Calu3 (cell line): Measurements from ENCODE around the gene ABCF3. TPM values are rescaled to one million over a fixed set of nuclear protein-coding genes. Genes with fewer than 3 reads are reported as not detected.

ENCODE experiments used
- BruUV-seq: library from RNA; stranded (reverse); fragments of 400-500 nt; replicated peaks from 2 replicates; lab custom pipeline; 2021; lab: Mats Ljungman, UMichigan
- CTCF ChIA-PET: fragments of 300-600 bp; sonication (Branson Sonifier 250); formaldehyde crosslinking; loops from one replicate; lab custom pipeline; 2022; ENCODE audit warnings: antibody characterized with exemption; lab: Charles Lee
- DNase-seq: peaks from one replicate; pipeline ENCODE4 v3.0.0; 2022
- H3K27ac Mint-ChIP-seq: one replicate; pipeline ENCODE4 v1.8.0; 2022; ENCODE audit warnings: mixed read lengths; ENCODE audit not compliant: unreplicated experiment
- H3K27me3 Mint-ChIP-seq: one replicate; pipeline ENCODE4 v1.8.0; 2022; ENCODE audit warnings: mixed read lengths; ENCODE audit not compliant: unreplicated experiment
- H3K36me3 Mint-ChIP-seq: one replicate; pipeline ENCODE4 v1.8.0; 2022; ENCODE audit warnings: mild to moderate bottlenecking, moderate library complexity, mixed read lengths; ENCODE audit not compliant: insufficient read depth, unreplicated experiment
- H3K4me1 Mint-ChIP-seq: one replicate; pipeline ENCODE4 v1.8.0; 2022; ENCODE audit warnings: mild to moderate bottlenecking, low read depth, mixed read lengths; ENCODE audit not compliant: unreplicated experiment
- H3K4me3 Mint-ChIP-seq: one replicate; pipeline ENCODE4 v1.8.0; 2022; ENCODE audit warnings: mild to moderate bottlenecking, low read depth, moderate library complexity, mixed read lengths; ENCODE audit not compliant: unreplicated experiment
- H3K9me3 Mint-ChIP-seq: one replicate; pipeline ENCODE4 v1.8.0; 2022; ENCODE audit warnings: low read depth, mixed read lengths; ENCODE audit not compliant: unreplicated experiment
- intact Hi-C: fragments of 100-400 bp; cut with micrococcal nuclease; formaldehyde crosslinking; loops from one replicate; pipeline ENCODE4 v1.10.0; 2022; ENCODE audit not compliant: unreplicated experiment
- total RNA-seq: library from RNA; stranded (reverse); gene quantifications from 2 replicates; pipeline ENCODE4 v1.2.3, GENCODE V29; 2022
- TF ChIP-seq, protein P1 (sequence below): fragments of 200-600 bp; IDR thresholded peaks from one replicate; pipeline ENCODE4 v1.8.0; 2022; ENCODE audit warnings: antibody characterized with exemption; ENCODE audit not compliant: unreplicated experiment

Gene ABCF3
- total RNA-seq, 1 experiment from 2014 or later = 116 TPM

DNA sequence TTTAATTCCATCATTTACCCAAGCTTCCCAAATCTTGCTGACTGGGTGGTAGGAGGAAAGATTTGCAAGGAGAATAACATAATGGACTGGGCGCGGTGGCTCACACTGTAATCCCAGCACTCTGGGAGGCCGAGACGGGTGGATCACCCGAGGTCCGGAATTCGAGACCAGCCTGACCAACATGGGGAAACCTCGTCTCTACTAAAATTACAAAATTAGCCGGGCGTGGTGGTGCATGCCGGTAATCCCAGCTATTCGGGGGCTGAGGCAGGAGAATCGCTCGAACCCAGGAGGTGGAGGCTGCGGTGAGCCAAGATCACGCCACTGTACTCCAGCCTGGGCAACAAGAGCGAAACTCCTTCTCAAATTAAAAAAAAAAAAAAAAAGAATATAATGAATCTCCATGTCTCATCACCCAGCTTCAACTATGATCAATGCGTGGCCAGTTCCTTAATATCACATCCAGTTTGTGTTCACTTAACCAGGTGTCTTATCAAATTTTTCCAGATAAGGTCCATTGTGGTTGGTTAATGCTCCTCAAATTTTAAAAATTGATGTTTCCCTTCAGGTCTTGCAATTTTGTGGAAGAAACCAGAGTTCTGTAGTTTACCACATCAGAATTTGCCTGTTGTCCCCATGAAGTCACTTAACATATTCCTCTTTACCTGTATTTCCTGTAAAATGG lies 1.3 kb upstream of the ABCF3 start:
- Mint-ChIP-seq H3K4me1 (peaks cover 27% of the 10 kb centered on the region), H3K9me3 (no peaks in the 10 kb centered on the region), H3K36me3 (peaks cover 73% of the 10 kb centered on the region), H3K27me3 (no peaks in the 10 kb centered on the region), H3K27ac (peak overlapping the region; percentile 96), H3K4me3 (peak overlapping the region; percentile 100)
- BruUV-seq = no TSS peak
- CTCF ChIA-PET = interaction anchor here (0.7 kb wide), 2 partner anchors 19 to 587 kb away, joined by 3 to 4 read pairs; no protein-coding TSS in a partner anchor
- intact Hi-C loops = no loop called here
- no peak for DNase-seq
- TF ChIP-seq, protein P1, sequence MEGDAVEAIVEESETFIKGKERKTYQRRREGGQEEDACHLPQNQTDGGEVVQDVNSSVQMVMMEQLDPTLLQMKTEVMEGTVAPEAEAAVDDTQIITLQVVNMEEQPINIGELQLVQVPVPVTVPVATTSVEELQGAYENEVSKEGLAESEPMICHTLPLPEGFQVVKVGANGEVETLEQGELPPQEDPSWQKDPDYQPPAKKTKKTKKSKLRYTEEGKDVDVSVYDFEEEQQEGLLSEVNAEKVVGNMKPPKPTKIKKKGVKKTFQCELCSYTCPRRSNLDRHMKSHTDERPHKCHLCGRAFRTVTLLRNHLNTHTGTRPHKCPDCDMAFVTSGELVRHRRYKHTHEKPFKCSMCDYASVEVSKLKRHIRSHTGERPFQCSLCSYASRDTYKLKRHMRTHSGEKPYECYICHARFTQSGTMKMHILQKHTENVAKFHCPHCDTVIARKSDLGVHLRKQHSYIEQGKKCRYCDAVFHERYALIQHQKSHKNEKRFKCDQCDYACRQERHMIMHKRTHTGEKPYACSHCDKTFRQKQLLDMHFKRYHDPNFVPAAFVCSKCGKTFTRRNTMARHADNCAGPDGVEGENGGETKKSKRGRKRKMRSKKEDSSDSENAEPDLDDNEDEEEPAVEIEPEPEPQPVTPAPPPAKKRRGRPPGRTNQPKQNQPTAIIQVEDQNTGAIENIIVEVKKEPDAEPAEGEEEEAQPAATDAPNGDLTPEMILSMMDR = no peak

- TF ChIP-seq, protein P1 = no peak
- CTCF ChIA-PET = interaction anchor here (0.8 to 1.7 kb wide), 9 partner anchors 9 to 104 kb away, joined by 3 to 9 read pairs (median 4); partner anchors contain the start of gene EIF2B5
- peak; percentile 100 for DNase-seq
- Mint-ChIP-seq H3K36me3 (peaks cover 66% of the 10 kb centered on the region), H3K4me3 (peak overlapping the region; percentile 100), H3K9me3 (no peaks in the 10 kb centered on the region), H3K4me1 (peaks cover 27% of the 10 kb centered on the region), H3K27me3 (no peaks in the 10 kb centered on the region), H3K27ac (peak overlapping the region; percentile 96)
- TSS peak; percentile 95 for BruUV-seq
- intact Hi-C loops = loop anchor here (2.0 kb wide), 2 partner anchors 49 to 51 kb away; partner anchors contain the start of gene EIF2B5
Observed at GRCh38 chr3:184185461-184186183, 377 bp upstream of the ABCF3 start.

DNA sequence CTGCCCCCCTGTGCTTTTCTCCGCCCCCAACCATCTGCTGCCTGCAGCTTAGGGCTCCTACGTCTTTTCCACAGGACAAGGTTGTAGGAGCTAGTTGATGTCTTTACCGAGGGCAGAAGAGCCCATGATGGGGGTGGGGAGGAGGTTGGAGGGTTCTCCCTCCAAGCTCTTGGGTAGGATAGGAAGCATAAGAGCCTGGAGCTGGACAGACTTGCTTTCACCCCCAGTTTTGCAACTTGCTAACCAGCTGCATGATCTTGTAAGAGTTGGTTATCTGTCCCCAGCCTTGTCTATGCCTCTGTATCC lies 856 bp downstream of the ABCF3 start:
- CTCF ChIA-PET = interaction anchor here (0.7 to 1.7 kb wide), 4 partner anchors 10 to 55 kb away, joined by 3 to 9 read pairs (median 4); no protein-coding TSS in a partner anchor
- Mint-ChIP-seq H3K36me3 (peaks cover 67% of the 10 kb centered on the region), H3K4me3 (peak overlapping the region; percentile 100), H3K27me3 (no peaks in the 10 kb centered on the region), H3K4me1 (peaks cover 27% of the 10 kb centered on the region), H3K9me3 (no peaks in the 10 kb centered on the region), H3K27ac (peak overlapping the region; percentile 96)
- DNase-seq = no peak
- intact Hi-C loops = loop anchor here (2.0 kb wide), 2 partner anchors 48 to 52 kb away; partner anchors contain the start of gene EIF2B5
- TF ChIP-seq, protein P1 = no peak
- TSS peak; percentile 42 for BruUV-seq

DNA sequence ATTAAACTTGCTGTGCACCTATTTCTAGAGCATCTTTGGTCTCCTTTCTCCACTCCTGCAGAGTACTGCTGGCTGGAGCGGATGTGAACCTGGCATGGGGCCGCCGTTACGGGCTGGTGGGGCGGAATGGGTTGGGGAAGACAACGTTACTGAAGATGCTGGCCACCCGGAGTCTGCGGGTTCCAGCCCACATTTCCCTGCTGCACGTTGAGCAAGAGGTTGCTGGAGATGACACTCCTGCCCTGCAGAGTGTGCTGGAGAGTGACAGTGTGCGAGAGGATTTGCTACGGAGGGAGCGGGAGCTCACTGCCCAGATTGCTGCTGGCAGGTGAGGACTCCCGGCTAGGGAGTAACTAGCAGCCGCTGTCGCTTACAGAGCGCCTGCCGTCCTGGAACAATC lies 2.1 kb downstream of the ABCF3 start:
- TF ChIP-seq, protein P1 = no peak
- H3K27me3 Mint-ChIP-seq = no peaks in the 10 kb centered on the region
- no peaks in the 10 kb centered on the region for H3K9me3 Mint-ChIP-seq
- peaks cover 27% of the 10 kb centered on the region for H3K4me1 Mint-ChIP-seq
- no peak overlapping the region for H3K4me3 Mint-ChIP-seq
- CTCF ChIA-PET = no interaction called here
- no peak for DNase-seq
- no TSS peak for BruUV-seq
- peaks cover 77% of the 10 kb centered on the region for H3K36me3 Mint-ChIP-seq
- H3K27ac Mint-ChIP-seq = no peak overlapping the region
- intact Hi-C loops = no loop called here
